GM19043 (cell line): ENCODE data around the gene VAV2.

Experiments used
- ATAC-seq: cut with Tn5 transposase; IDR thresholded peaks from one replicate; pipeline ENCODE4 v1.9.1; 2021; ENCODE audit warnings: low read depth; ENCODE audit not compliant: unreplicated experiment

The VAV2 gene

GRCh38 chr9:134028076-134028475 lies 36.0 kb upstream of the VAV2 start:
- ATAC-seq = no peak

- ATAC-seq = no peak
Observed at GRCh38 chr9:134027561-134027960, 35.4 kb upstream of the VAV2 start.

GRCh38 chr9:134026981-134027380 lies 34.9 kb upstream of the VAV2 start:
- ATAC-seq = no peak

GRCh38 chr9:134026581-134026980 lies 34.5 kb upstream of the VAV2 start:
- ATAC-seq = no peak

- ATAC-seq = peak; percentile 38
Observed at GRCh38 chr9:134025606-134026541, 33.8 kb upstream of the VAV2 start.

- ATAC-seq = peak; percentile 76
Observed at GRCh38 chr9:134024828-134025605, 32.9 kb upstream of the VAV2 start, which contains the start of gene BRD3OS. Gene BRD3OS, plus strand, starts transcription at chr9:134025481. Its CDS starts 1,267 bp downstream, at chr9:134026748.

GRCh38 chr9:134024214-134024792 lies 32.2 kb upstream of the VAV2 start:
- ATAC-seq = no peak

- no peak for ATAC-seq
Observed at GRCh38 chr9:134014946-134015345, 22.8 kb upstream of the VAV2 start.

- no peak for ATAC-seq
Observed at GRCh38 chr9:134011401-134011800, 19.3 kb upstream of the VAV2 start.

GRCh38 chr9:134010310-134011173 lies 18.4 kb upstream of the VAV2 start:
- no peak for ATAC-seq

- no peak for ATAC-seq
Observed at GRCh38 chr9:134007571-134007970, 15.4 kb upstream of the VAV2 start.

- no peak for ATAC-seq
Observed at GRCh38 chr9:134007150-134007549, 15.0 kb upstream of the VAV2 start.

GRCh38 chr9:134005381-134005780 lies 13.3 kb upstream of the VAV2 start:
- no peak for ATAC-seq

- no peak for ATAC-seq
Observed at GRCh38 chr9:134004881-134005280, 12.8 kb upstream of the VAV2 start.

GRCh38 chr9:134004131-134004873 lies 12.2 kb upstream of the VAV2 start:
- ATAC-seq = no peak

- no peak for ATAC-seq
Observed at GRCh38 chr9:134003237-134003636, 11.1 kb upstream of the VAV2 start.

- no peak for ATAC-seq
Observed at GRCh38 chr9:134002796-134003195, 10.7 kb upstream of the VAV2 start.

GRCh38 chr9:133999851-134000265 lies 7.7 kb upstream of the VAV2 start:
- no peak for ATAC-seq

GRCh38 chr9:133998915-133999595 lies 6.9 kb upstream of the VAV2 start:
- no peak for ATAC-seq
